Activated CD4-positive, CD25-positive, alpha-beta regulatory T cell (primary cell): ENCODE data around the gene S100A4.
"Not testable (repeated sequence)": the region's sequence is repeated elsewhere in the genome, so short reads cannot be mapped to it uniquely, and the experiment has no call there.

ENCODE experiments used
- DNase-seq, 4 experiments: peaks; one replicate each; lab custom pipeline; 2025; lab: John Stamatoyannopoulos, UW

The S100A4 gene

GRCh38 chr1:153567621-153568366 is 22.2 kb upstream of the S100A4 start:
- DNase-seq = peak in 1 of 4 experiments; percentile 12

GRCh38 chr1:153566414-153567371 is 21.1 kb upstream of the S100A4 start:
- peak; percentile 58 to 83 (median 71) for DNase-seq

- DNase-seq = peak in 1 of 4 experiments; percentile 19
Observed at GRCh38 chr1:153565529-153566374, 20.1 kb upstream of the S100A4 start, which contains the start of gene S100A2. Gene S100A2 (minus strand): TSS chr1:153565844. CDS start chr1:153563877, 1,967 bp downstream.

GRCh38 chr1:153563991-153564390 is 18.4 kb upstream of the S100A4 start:
- DNase-seq = no peak

- DNase-seq = no peak
Observed at GRCh38 chr1:153563483-153563901, 17.9 kb upstream of the S100A4 start.

- DNase-seq = not testable (repeated sequence)
Observed at GRCh38 chr1:153562021-153562420, 16.4 kb upstream of the S100A4 start.

- no peak for DNase-seq
Observed at GRCh38 chr1:153561466-153561985, 15.9 kb upstream of the S100A4 start.

GRCh38 chr1:153560771-153561465 is 15.3 kb upstream of the S100A4 start:
- DNase-seq = no peak

GRCh38 chr1:153560241-153560640 is 14.6 kb upstream of the S100A4 start:
- DNase-seq = no peak

- no peak for DNase-seq
Observed at GRCh38 chr1:153557877-153558276, 12.3 kb upstream of the S100A4 start.

- no peak for DNase-seq
Observed at GRCh38 chr1:153556348-153556747, 10.7 kb upstream of the S100A4 start.

- DNase-seq = no peak
Observed at GRCh38 chr1:153553830-153554541, 8.4 kb upstream of the S100A4 start.

- DNase-seq = no peak
Observed at GRCh38 chr1:153553096-153553495, 7.5 kb upstream of the S100A4 start.

- DNase-seq = no peak
Observed at GRCh38 chr1:153552335-153552734, 6.7 kb upstream of the S100A4 start.

- no peak for DNase-seq
Observed at GRCh38 chr1:153550827-153551500, 5.4 kb upstream of the S100A4 start.

- no peak for DNase-seq
Observed at GRCh38 chr1:153550398-153550758, 4.8 kb upstream of the S100A4 start.

GRCh38 chr1:153549741-153550397 is 4.3 kb upstream of the S100A4 start:
- no peak for DNase-seq

- DNase-seq = no peak
Observed at GRCh38 chr1:153548722-153549688, 3.4 kb upstream of the S100A4 start, which contains the start of gene S100A3. Gene S100A3 (minus strand): TSS chr1:153549258. CDS start chr1:153548485, 773 bp downstream.
